Fibroblast of skin of left biceps (primary cell): ENCODE results near the gene MOB2.

Experiments used
- DNase-seq, 2 experiments: peaks; one replicate each; pipeline ENCODE4 v3.0.0-alpha.2; 2013; ENCODE audit warnings: low read depth in 2 of 2

The MOB2 gene

GRCh38 chr11:1485504-1485885, 1.1 kb downstream of the MOB2 start:
- DNase-seq, result no peak

GRCh38 chr11:1484695-1485503, 1.7 kb downstream of the MOB2 start:
- no peak for DNase-seq

GRCh38 chr11:1484061-1484671, 2.4 kb downstream of the MOB2 start:
- DNase-seq, result no peak

GRCh38 chr11:1483445-1483961, 3.1 kb downstream of the MOB2 start:
- no peak for DNase-seq

- DNase-seq, result no peak
Observed at GRCh38 chr11:1482581-1483444, 3.8 kb downstream of the MOB2 start.

- DNase-seq, result no peak
Observed at GRCh38 chr11:1481861-1482441, 4.6 kb downstream of the MOB2 start.

- DNase-seq, result no peak
Observed at GRCh38 chr11:1481483-1481825, 5.1 kb downstream of the MOB2 start.

GRCh38 chr11:1480555-1481482, 5.8 kb downstream of the MOB2 start:
- DNase-seq, result no peak

GRCh38 chr11:1480191-1480554, 6.4 kb downstream of the MOB2 start:
- DNase-seq, result no peak

GRCh38 chr11:1479678-1480118, 6.9 kb downstream of the MOB2 start:
- DNase-seq, result no peak

- no peak for DNase-seq
Observed at GRCh38 chr11:1479006-1479677, 7.4 kb downstream of the MOB2 start.

- no peak for DNase-seq
Observed at GRCh38 chr11:1478544-1478943, 8.0 kb downstream of the MOB2 start.

GRCh38 chr11:1478011-1478410, 8.6 kb downstream of the MOB2 start:
- DNase-seq, result no peak

- DNase-seq, result no peak
Observed at GRCh38 chr11:1476940-1477736, 9.4 kb downstream of the MOB2 start.

- no peak for DNase-seq
Observed at GRCh38 chr11:1475841-1476240, 10.7 kb downstream of the MOB2 start.

- no peak for DNase-seq
Observed at GRCh38 chr11:1473786-1474185, 12.8 kb downstream of the MOB2 start.

GRCh38 chr11:1473011-1473628, 13.5 kb downstream of the MOB2 start:
- no peak for DNase-seq

- DNase-seq, result no peak
Observed at GRCh38 chr11:1472180-1473005, 14.2 kb downstream of the MOB2 start.
